Measurements from ENCODE around the gene ENTPD6. TPM values are rescaled to one million over a fixed set of nuclear protein-coding genes. Genes with fewer than 3 reads are reported as not detected.

Gene ENTPD6
- total and polyA plus RNA-seq, 2 of the 4 experiments (the other 2 are of a cell fraction), result 61.1 to 98.6 TPM

DNA sequence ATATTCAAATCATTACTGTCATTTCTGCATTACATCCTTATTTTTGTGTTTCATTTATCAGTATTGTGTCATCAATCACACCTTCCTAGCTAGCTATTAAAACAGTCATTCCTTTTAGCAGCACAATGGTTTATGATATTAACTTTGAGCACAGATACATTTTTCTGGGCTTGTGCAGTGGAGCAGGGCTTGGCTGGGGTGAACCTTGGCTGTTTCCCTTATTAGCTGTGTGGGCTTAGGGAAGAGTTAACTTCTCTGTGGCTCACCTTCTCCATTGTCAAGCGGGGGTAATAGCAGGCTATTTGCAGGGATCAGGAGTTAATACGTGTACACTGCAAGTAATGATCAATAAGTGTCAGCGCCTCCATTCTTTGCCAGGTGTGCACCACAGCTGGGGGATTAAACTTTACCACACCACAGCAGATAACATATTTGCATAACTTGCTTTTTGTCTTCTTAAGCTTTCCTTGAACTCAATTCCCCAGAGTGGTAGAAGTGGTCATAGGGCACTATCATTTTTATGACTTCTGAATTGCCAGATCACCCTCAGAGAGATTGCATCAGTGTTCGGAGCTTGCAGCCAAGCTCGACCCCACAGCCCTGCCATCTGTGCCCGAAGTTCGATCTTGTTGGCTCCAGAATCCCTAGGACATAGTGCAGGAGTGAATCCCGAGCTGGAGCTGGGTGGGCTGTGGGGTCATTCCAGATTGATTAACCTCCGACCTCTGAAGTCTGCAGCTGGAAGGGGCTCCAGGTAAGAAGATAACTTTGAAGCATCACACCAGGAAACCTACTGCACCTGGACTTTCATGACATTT is 50.9 kb downstream of the ENTPD6 start:
- Histone ChIP-seq H2AK9ac (replicated peaks; ENCODE audit: low read depth, low read length, poor library complexity) (peak overlapping the region; percentile 75), H3K79me1 (ENCODE audit: low read depth in 1 of 2, low read length in 2 of 2) (peaks cover 7 to 34% of the 10 kb centered on the region in 2 experiments), H3K14ac (replicated peaks; ENCODE audit: low read depth, low read length) (peak overlapping the region; percentile 48), H3K27ac (ENCODE audit: insufficient read depth, low read length) (no peak overlapping the region), H3K4ac (ENCODE audit: low read depth, low read length) (no peak overlapping the region), H3K56ac (ENCODE audit: extremely low read depth, insufficient read depth, low read length) (no peak overlapping the region; the same call in 1 of the 2 replicates), H3K4me3 (ENCODE audit: insufficient read depth, low read depth, low read length) (no peak overlapping the region), H4K5ac (ENCODE audit: low read depth, low read length) (no peak overlapping the region), H2AK5ac (ENCODE audit: low read depth, low read length) (peak overlapping the region; percentile 77; the same call in 1 of the 2 replicates), H2BK120ac (ENCODE audit: low read depth, low read length) (peak overlapping the region; percentile 78; the same call in 1 of the 2 replicates), H3K36me3 (ENCODE audit: control insufficient read depth, insufficient read depth, low read length) (peaks cover under 1% of the 10 kb centered on the region; the same call in 1 of the 2 replicates), H3K18ac (ENCODE audit: low read depth, low read length) (no peak overlapping the region), H4K8ac (ENCODE audit: low read depth in 2 of 2, low read length in 2 of 2) (peak overlapping the region in 1 of 2 experiments; percentile 3; a peak in 1 of 4 replicates), H3K9me1 (ENCODE audit: insufficient read depth, low read length) (peaks cover 18% of the 10 kb centered on the region), H4K91ac (ENCODE audit: insufficient read depth, low read depth, low read length) (no peak overlapping the region), H3K9me3 (ENCODE audit: control insufficient read depth, insufficient read depth, low read length) (no peaks in the 10 kb centered on the region), H4K20me1 (ENCODE audit: insufficient read depth, low read length) (peaks cover 26% of the 10 kb centered on the region), H3K9ac (ENCODE audit: low read depth, low read length) (no peak overlapping the region), H3K4me1 (ENCODE audit: control insufficient read depth, insufficient read depth, low read length) (peaks cover 10% of the 10 kb centered on the region), H2BK5ac (ENCODE audit: low read depth, low read length, poor library complexity, severe bottlenecking) (no peak overlapping the region), H2AFZ (replicated peaks; ENCODE audit: low read length, poor library complexity) (peak overlapping the region; percentile 97), H2BK20ac (ENCODE audit: low read depth, low read length) (peak overlapping the region; percentile 71), H2BK15ac (ENCODE audit: low read depth, low read length) (0 out of 3 replicates have a peak overlapping the region, but pooled peaks have one; percentile 55), H3K27me3 (ENCODE audit: control insufficient read depth, insufficient read depth, low read length) (no peaks in the 10 kb centered on the region), H3K4me2 (ENCODE audit: low read depth, low read length) (no peak overlapping the region), H3K23ac (ENCODE audit: low read depth, low read length) (peak overlapping the region; percentile 16; the same call in 1 of the 2 replicates)
- no peak for DNase-seq
- intact Hi-C loops (cut with micrococcal nuclease) (loop anchor here (5.0 kb wide), 2 partner anchors 151 to 179 kb away; no protein-coding TSS in a partner anchor), in situ Hi-C loops (cut with MboI; ENCODE audit: low sequenced_read_pairs) (no loop called here), dilution Hi-C loops (cut with HindIII; ENCODE audit: low sequenced_read_pairs, unreplicated experiment) (no loop called here)
- no TSS peak for BruUV-seq (replicated peaks)
- WGBS, 2 experiments (ENCODE audit: extremely low coverage in 2 of 2, insufficient read length in 1 of 2), result 90% methylated on average over 2 of the region's 9 CpGs; no CpG with 5 or more reads in 1 of the 2 experiments
- no peak for ATAC-seq (ENCODE audit: low read depth)
- ChIA-PET CTCF (interaction anchor here (0.6 to 1.4 kb wide), 3 partner anchors 49 to 251 kb away, joined by 3 to 4 read pairs (median 3); partner anchors contain the start of gene ENTPD6), POLR2A (ENCODE audit: unreplicated experiment) (interaction anchor here (1.2 kb wide), 1 partner anchor 9 kb away, joined by 3 read pairs; no protein-coding TSS in a partner anchor)
- TF ChIP-seq, protein P1, sequence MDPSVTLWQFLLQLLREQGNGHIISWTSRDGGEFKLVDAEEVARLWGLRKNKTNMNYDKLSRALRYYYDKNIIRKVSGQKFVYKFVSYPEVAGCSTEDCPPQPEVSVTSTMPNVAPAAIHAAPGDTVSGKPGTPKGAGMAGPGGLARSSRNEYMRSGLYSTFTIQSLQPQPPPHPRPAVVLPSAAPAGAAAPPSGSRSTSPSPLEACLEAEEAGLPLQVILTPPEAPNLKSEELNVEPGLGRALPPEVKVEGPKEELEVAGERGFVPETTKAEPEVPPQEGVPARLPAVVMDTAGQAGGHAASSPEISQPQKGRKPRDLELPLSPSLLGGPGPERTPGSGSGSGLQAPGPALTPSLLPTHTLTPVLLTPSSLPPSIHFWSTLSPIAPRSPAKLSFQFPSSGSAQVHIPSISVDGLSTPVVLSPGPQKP (IDR thresholded peaks at IDR 0.05; ENCODE audit: borderline replicate concordance, low read depth, low read length), result no peak
- TF ChIP-seq, protein P2, sequence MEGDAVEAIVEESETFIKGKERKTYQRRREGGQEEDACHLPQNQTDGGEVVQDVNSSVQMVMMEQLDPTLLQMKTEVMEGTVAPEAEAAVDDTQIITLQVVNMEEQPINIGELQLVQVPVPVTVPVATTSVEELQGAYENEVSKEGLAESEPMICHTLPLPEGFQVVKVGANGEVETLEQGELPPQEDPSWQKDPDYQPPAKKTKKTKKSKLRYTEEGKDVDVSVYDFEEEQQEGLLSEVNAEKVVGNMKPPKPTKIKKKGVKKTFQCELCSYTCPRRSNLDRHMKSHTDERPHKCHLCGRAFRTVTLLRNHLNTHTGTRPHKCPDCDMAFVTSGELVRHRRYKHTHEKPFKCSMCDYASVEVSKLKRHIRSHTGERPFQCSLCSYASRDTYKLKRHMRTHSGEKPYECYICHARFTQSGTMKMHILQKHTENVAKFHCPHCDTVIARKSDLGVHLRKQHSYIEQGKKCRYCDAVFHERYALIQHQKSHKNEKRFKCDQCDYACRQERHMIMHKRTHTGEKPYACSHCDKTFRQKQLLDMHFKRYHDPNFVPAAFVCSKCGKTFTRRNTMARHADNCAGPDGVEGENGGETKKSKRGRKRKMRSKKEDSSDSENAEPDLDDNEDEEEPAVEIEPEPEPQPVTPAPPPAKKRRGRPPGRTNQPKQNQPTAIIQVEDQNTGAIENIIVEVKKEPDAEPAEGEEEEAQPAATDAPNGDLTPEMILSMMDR (conservative IDR thresholded peaks at IDR 0.05; ENCODE audit: low read depth, low read length), result no peak
- TF ChIP-seq CEBPB (IDR thresholded peaks at IDR 0.05; ENCODE audit: low read depth, low read length) (no peak), RCOR1 (IDR thresholded peaks at IDR 0.05; ENCODE audit: insufficient replicate concordance, low read length) (no peak), RFX5 (IDR thresholded peaks at IDR 0.05; ENCODE audit: low read depth, low read length) (no peak), MXI1 (IDR thresholded peaks at IDR 0.05; ENCODE audit: borderline replicate concordance, low read depth, low read length) (no peak), SMC3 (IDR thresholded peaks at IDR 0.05; ENCODE audit: low read depth, low read length) (no peak), NFE2L2 (IDR thresholded peaks at IDR 0.05; ENCODE audit: low read depth, low read length) (no peak), POLR2A (IDR thresholded peaks at IDR 0.05; ENCODE audit: low read depth, low read length) (no peak), BHLHE40 (IDR thresholded peaks at IDR 0.05; ENCODE audit: low read depth, low read length) (no peak), FOS (IDR thresholded peaks at IDR 0.05; ENCODE audit: low read depth, low read length) (no peak), MAFK (IDR thresholded peaks at IDR 0.05; ENCODE audit: low read depth, low read length) (no peak), RAD21 (IDR thresholded peaks at IDR 0.05; ENCODE audit: low read length) (no peak)
- TF ChIP-seq, protein P3, sequence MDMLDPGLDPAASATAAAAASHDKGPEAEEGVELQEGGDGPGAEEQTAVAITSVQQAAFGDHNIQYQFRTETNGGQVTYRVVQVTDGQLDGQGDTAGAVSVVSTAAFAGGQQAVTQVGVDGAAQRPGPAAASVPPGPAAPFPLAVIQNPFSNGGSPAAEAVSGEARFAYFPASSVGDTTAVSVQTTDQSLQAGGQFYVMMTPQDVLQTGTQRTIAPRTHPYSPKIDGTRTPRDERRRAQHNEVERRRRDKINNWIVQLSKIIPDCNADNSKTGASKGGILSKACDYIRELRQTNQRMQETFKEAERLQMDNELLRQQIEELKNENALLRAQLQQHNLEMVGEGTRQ (IDR thresholded peaks at IDR 0.05; ENCODE audit: low read depth, low read length), result no peak

All from IMR-90 (cell line).